SK-N-DZ (cell line): ENCODE results near the gene NINJ2.
"Not testable (repeated sequence)": the region's sequence is repeated elsewhere in the genome, so short reads cannot be mapped to it uniquely, and the experiment has no call there.

Experiments used
- DNase-seq: peaks from one replicate; pipeline ENCODE4 v3.0.0-alpha.2; 2015; ENCODE audit warnings: low spot score

NINJ2 gene

GRCh38 chr12:587132-588023, 75.9 kb downstream of the NINJ2 start:
- no peak for DNase-seq

DNA sequence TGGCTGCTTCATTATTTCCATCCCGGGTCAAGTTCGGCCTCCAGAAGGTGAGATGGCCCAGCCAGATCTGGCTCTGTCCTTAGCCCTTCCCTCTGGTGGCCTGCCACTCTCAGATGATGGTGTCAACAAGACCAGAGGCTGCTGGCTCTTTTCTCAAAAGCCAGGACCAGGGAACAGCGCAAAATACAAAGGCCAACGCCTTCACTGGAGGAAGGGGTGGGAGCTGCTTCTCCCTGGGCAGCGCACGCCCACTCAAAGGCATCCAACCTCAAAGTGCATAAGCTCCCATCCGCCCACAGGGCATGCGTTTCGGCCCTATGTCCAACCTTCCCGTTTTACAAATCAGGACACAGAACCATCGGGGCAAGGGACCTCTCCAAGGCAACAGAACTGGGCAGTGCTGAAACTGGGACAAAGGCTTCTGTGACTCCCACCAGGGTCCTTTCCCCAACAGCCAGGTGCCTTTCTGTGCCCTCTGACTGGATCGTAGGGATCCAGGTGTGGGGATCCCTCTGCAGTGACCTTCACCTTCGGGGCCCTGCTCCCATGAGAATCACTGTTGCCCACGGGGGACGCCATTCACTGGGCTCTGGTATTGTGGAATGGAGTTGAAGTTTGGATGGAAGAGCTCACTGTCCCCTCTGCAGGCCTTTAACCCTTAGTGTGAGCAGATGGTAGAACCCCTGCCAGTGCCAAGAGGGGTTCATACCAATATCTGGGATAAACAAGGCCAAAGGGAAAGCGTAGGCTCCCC, 76.8 kb downstream of the NINJ2 start:
- no peak for DNase-seq

- no peak for DNase-seq
These were observed 77.9 kb downstream of the NINJ2 start for GRCh38 chr12:585062-586061.

GRCh38 chr12:583251-583869, 79.9 kb downstream of the NINJ2 start:
- DNase-seq: no peak

DNA sequence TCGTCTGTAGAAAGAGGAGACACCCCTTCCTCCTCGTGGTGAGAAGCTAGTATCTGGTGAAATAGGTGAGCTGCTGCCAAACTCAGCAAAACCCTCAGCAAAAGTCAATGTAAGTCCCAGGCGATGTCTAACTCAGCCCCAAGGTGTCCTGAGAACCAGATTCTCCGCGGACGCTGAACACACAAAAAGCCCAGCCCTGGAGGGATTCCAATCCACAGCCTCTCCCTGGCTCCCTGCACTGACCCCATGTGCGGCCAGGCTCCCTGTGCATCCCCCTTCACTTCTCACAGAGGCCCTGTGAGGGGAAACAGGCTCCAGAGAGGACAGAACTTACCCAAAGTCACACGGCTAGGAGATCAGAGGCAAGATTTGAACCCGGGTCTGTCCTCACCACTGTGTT, 81.5 kb downstream of the NINJ2 start:
- peak; percentile 10 for DNase-seq

GRCh38 chr12:581321-581720, 81.9 kb downstream of the NINJ2 start:
- peak; percentile 86 for DNase-seq

DNA sequence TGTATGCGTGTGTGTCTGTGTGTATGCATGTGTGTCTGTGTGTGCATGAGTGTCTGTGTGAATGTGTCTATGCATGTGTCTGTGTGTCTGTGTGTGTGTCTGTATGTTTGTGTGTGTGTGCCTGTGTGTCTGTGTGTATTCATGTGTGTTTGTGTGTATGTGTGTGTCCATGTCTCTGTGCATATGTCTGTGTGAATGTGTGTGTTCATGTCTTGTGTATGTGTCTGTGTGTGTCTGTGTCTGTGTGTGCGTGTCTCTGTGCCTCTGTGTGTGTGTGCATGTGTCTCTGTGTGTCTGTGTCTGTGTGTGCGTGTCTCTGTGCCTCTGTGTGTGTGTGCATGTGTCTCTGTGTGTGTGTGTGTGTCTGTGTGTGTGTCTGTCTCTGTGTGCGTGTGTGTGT, 82.4 kb downstream of the NINJ2 start:
- peak; percentile 11 for DNase-seq

DNA sequence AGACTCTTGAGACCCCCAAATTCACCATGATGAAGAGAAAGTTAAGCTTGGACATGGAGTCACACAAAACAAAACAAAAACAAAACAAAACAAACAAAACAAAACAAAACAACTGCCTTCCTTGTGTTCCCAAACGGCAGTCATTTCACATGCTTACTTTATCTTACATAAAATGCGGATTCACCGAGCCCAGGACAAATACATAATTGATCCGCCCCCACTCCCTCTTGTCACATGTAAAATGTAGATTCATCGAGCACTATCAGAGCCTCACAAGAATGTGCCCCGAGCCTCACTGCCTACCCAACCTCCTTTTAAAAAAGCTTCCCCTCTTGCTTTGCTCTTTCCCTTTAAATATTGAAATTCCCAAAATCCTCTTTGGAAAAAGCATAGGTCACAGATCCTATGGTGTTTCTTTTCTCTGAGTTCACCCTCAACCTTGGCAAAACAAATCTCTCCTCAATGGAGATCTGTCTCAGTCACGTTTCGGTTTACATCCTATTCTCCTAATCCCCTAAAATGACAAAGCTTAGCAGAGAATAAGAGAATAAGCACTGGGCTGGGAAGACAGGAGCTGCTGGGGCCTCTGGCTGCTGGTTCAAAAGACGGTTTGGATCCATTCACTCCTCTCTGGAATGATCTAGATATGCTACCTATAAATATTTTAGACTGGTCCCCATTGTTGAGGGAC, 83.7 kb downstream of the NINJ2 start:
- DNase-seq: peak; percentile 3

DNA sequence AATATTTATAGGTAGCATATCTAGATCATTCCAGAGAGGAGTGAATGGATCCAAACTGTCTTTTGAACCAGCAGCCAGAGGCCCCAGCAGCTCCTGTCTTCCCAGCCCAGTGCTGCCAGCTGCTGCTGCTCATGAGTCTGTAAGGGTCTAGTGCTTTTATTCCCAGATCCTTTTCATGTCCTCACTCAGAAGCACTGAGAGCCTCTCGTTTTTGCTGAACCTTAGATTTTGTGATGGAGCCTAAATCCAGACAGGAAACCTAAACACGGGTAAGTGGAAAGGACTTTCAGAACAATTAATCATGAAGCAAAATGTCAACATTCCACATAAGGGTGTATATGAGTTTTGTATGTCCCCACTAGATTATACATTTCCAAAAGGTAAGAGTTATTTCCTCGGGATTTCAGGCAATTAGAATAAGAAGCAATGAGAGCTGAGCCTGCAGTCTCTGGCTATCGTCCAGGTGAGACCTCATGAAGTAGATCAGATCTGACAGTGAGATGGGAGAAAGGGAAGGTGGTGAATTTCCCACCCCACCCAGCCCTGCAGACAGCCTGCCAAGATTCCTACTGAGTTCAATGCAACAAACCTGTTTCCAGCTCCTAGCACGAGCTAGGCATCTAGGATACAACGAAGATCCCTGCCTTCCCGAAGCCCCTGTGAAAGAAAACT, 84.4 kb downstream of the NINJ2 start:
- peak; percentile 40 for DNase-seq

DNA sequence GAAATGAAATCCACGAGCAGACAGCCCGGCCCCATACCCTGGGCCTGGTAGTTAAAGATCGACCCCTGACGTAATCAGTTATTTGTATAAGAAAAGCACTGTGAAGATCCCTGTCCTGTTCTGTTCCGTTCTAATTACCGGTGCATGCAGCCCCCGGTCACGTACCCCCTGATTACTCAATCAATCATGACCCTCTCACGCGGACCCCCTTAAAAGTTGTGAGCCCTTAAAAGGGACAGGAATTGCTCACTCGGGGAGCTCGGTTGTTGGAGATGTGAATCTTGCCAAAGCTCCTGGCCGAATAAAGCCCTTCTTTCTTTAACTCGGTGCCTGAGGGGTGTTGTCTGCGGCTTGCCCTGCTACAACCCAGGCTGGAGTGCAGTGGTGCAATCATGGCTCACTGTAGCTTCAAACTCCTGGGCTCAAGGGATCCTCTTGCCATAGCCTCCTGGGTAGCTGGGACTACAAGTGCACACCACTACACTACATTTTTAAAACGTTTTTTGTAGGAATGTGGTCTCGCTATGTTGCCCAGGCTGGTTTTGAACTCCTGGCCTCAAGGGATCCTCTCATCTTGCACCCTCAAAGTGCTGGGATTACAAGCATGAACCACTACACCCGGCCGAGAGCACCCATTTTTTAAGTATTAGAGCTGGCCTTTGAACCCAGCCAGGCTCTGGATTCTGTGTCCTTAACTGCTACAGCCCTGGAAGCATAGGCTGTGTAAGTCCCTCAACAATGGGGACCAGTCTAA, 85.1 kb downstream of the NINJ2 start:
- not testable (repeated sequence) for DNase-seq

DNA sequence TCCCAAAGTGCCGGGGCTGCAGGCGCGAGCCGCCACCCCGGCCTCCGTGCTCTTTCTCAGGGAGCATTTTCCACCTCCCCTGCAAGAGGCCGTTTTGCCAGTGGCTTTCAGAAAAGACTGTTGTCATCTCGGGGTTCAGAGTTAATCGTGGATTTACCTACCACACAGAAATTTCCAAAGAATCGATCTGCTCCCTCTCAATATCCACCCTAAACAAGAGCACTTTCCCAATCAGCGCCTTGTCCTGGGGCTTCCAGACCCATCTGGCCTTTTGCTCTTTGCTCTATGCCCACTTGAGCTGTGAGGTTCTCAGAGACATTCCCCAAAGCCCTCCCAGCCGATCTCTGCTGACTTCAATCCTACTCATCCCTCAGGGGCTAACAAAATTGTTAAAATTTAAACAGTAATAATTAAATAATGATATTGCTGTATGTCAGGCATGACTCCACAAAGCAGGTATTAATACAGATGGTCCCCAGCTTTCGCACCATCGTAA, 86.6 kb downstream of the NINJ2 start:
- no peak for DNase-seq

DNA sequence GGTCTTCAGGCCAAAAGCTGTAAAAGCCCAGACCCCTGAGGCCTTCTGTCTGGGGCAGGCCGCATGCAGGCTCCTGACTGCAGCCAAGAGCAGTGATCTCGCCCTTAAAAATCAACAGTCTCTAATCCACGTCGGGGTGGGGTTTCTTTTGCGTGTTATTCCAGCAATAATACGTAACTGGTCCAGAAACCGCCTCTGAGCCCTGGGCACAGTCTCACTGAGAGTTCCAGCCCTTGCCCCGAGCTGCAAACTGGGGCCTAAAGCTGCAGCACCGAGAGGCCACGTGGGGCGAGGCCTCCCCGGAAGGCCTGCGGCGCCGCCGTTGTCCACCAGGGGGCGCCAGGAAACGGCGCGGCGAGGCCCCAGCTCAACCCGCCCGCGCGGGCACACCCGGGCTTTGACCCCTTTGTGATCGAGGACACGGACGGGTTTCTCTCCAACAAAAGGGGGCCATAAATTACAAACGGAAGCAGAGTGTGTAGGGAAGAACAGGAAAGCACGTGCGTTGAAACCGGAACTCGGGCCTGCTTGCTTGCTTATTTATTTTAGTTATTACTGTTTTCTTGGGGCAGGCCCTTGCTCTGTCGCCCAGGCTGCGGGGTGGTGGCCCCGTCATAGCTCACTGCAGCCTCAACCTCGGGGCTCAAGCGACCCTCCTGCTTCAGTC, 87.2 kb downstream of the NINJ2 start:
- peak; percentile 80 for DNase-seq

GRCh38 chr12:575129-575502, 88.1 kb downstream of the NINJ2 start:
- DNase-seq: no peak

GRCh38 chr12:574475-575128, 88.6 kb downstream of the NINJ2 start:
- no peak for DNase-seq

GRCh38 chr12:573232-573631, 90.0 kb downstream of the NINJ2 start:
- DNase-seq: no peak

DNA sequence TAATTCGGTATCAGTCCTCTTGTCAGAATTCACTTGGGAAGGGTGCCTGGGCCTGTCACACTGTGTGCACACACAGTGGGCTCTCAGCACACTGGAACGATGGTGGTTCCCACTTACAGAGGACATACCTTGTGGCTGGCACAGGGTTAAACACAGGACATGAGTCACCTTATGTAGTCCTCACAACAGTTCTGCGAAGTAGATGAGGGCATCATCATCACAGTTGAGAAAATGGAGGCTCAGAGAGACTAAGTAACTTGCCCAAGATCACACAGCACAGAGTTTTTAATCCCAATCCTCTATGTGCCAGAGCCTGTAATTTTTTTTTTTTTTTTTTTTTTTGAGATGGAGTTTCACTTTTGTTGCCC, 90.7 kb downstream of the NINJ2 start:
- no peak for DNase-seq

- DNase-seq: no peak
These were observed 91.3 kb downstream of the NINJ2 start for GRCh38 chr12:571795-572531.
